GM23338 (cell line): ENCODE data around the gene CCDC121. TPM values are rescaled to one million over a fixed set of nuclear protein-coding genes. Genes with fewer than 3 reads are reported as not detected.

ENCODE experiments used
- EZH2phosphoT487 ChIP-seq: fragments of 200-600 bp; sonication (generic); IDR thresholded peaks from one replicate; pipeline ENCODE4 v1.8.1; 2018; ENCODE audit warnings: antibody characterized with exemption; ENCODE audit not compliant: unreplicated experiment
- ZNF114 ChIP-seq: fragments of 250-450 bp; sonication (Bioruptor Pico); IDR thresholded peaks from 2 replicates; pipeline ENCODE4 v1.5.0; 2020; ENCODE audit warnings: mild to moderate bottlenecking, moderate library complexity
- ZNF331 ChIP-seq: fragments of 250-450 bp; sonication (Bioruptor Pico); IDR thresholded peaks from 2 replicates; pipeline ENCODE4 v1.5.0; 2020; ENCODE audit warnings: low read depth, mild to moderate bottlenecking, moderate library complexity
- polyA plus RNA-seq: library from polyadenylated mRNA; unstranded; fragments of >200 nt; fragmentation: Nextera tagmentation; extraction: Ambion mirVana; gene quantifications from 2 replicates; pipeline ENCODE4 v1.2.1, GENCODE V29; 2016
- total RNA-seq: library from RNA; depleted of rRNA; stranded (reverse); fragments of >200 nt; shearing (Covaris generic); gene quantifications from 2 replicates; pipeline ENCODE4 v1.2.3, GENCODE V29; 2014
- TF ChIP-seq, protein P1 (sequence below): fragments of 250-450 bp; sonication (Bioruptor Pico); IDR thresholded peaks from 2 replicates; pipeline ENCODE4 v1.5.0; 2020; ENCODE audit warnings: mild to moderate bottlenecking, moderate library complexity
- TF ChIP-seq, protein P2 (sequence below): IDR thresholded peaks from one replicate; pipeline ENCODE4 v1.6.1; 2018; ENCODE audit warnings: antibody characterized with exemption; ENCODE audit not compliant: unreplicated experiment

Gene CCDC121
- total and polyA plus RNA-seq, 2 experiments from 2014 or later, result 1.6 to 1.9 TPM

- TF ChIP-seq, protein P1, sequence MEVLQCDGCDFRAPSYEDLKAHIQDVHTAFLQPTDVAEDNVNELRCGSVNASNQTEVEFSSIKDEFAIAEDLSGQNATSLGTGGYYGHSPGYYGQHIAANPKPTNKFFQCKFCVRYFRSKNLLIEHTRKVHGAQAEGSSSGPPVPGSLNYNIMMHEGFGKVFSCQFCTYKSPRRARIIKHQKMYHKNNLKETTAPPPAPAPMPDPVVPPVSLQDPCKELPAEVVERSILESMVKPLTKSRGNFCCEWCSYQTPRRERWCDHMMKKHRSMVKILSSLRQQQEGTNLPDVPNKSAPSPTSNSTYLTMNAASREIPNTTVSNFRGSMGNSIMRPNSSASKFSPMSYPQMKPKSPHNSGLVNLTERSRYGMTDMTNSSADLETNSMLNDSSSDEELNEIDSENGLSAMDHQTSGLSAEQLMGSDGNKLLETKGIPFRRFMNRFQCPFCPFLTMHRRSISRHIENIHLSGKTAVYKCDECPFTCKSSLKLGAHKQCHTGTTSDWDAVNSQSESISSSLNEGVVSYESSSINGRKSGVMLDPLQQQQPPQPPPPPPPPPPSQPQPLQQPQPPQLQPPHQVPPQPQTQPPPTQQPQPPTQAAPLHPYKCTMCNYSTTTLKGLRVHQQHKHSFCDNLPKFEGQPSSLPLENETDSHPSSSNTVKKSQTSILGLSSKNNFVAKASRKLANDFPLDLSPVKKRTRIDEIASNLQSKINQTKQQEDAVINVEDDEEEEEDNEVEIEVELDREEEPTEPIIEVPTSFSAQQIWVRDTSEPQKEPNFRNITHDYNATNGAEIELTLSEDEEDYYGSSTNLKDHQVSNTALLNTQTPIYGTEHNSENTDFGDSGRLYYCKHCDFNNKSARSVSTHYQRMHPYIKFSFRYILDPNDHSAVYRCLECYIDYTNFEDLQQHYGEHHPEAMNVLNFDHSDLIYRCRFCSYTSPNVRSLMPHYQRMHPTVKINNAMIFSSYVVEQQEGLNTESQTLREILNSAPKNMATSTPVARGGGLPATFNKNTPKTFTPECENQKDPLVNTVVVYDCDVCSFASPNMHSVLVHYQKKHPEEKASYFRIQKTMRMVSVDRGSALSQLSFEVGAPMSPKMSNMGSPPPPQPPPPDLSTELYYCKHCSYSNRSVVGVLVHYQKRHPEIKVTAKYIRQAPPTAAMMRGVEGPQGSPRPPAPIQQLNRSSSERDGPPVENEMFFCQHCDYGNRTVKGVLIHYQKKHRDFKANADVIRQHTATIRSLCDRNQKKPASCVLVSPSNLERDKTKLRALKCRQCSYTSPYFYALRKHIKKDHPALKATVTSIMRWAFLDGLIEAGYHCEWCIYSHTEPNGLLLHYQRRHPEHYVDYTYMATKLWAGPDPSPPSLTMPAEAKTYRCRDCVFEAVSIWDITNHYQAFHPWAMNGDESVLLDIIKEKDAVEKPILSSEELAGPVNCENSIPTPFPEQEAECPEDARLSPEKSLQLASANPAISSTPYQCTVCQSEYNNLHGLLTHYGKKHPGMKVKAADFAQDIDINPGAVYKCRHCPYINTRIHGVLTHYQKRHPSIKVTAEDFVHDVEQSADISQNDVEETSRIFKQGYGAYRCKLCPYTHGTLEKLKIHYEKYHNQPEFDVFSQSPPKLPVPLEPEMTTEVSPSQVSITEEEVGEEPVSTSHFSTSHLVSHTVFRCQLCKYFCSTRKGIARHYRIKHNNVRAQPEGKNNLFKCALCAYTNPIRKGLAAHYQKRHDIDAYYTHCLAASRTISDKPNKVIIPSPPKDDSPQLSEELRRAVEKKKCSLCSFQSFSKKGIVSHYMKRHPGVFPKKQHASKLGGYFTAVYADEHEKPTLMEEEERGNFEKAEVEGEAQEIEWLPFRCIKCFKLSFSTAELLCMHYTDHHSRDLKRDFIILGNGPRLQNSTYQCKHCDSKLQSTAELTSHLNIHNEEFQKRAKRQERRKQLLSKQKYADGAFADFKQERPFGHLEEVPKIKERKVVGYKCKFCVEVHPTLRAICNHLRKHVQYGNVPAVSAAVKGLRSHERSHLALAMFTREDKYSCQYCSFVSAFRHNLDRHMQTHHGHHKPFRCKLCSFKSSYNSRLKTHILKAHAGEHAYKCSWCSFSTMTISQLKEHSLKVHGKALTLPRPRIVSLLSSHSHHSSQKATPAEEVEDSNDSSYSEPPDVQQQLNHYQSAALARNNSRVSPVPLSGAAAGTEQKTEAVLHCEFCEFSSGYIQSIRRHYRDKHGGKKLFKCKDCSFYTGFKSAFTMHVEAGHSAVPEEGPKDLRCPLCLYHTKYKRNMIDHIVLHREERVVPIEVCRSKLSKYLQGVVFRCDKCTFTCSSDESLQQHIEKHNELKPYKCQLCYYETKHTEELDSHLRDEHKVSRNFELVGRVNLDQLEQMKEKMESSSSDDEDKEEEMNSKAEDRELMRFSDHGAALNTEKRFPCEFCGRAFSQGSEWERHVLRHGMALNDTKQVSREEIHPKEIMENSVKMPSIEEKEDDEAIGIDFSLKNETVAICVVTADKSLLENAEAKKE (CRISPR knock-in tag), result no peak
- TF ChIP-seq ZNF331 (CRISPR knock-in tag), result no peak
- TF ChIP-seq, protein P2, sequence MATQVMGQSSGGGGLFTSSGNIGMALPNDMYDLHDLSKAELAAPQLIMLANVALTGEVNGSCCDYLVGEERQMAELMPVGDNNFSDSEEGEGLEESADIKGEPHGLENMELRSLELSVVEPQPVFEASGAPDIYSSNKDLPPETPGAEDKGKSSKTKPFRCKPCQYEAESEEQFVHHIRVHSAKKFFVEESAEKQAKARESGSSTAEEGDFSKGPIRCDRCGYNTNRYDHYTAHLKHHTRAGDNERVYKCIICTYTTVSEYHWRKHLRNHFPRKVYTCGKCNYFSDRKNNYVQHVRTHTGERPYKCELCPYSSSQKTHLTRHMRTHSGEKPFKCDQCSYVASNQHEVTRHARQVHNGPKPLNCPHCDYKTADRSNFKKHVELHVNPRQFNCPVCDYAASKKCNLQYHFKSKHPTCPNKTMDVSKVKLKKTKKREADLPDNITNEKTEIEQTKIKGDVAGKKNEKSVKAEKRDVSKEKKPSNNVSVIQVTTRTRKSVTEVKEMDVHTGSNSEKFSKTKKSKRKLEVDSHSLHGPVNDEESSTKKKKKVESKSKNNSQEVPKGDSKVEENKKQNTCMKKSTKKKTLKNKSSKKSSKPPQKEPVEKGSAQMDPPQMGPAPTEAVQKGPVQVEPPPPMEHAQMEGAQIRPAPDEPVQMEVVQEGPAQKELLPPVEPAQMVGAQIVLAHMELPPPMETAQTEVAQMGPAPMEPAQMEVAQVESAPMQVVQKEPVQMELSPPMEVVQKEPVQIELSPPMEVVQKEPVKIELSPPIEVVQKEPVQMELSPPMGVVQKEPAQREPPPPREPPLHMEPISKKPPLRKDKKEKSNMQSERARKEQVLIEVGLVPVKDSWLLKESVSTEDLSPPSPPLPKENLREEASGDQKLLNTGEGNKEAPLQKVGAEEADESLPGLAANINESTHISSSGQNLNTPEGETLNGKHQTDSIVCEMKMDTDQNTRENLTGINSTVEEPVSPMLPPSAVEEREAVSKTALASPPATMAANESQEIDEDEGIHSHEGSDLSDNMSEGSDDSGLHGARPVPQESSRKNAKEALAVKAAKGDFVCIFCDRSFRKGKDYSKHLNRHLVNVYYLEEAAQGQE, result no peak
- TF ChIP-seq ZNF114 (CRISPR knock-in tag), result no peak
- TF ChIP-seq EZH2phosphoT487, result no peak
Observed at GRCh38 chr2:27661371-27661770, 32.6 kb upstream of the CCDC121 start (continued).
